Stimulated activated CD4-positive, alpha-beta T cell treated with anti-CD3 and anti-CD28 coated beads, Interleukin-4, amount 100 ng/mL, for 4 hours (primary cell): Measurements from ENCODE around the gene ANKRD34A.
A peak's percentile ranks its signal among the peaks of the same experiment; 100 is the strongest.

Source experiments
- DNase-seq, 2 experiments: peaks; one replicate each; pipeline ENCODE4 v3.0.0-alpha.2; 2020

ANKRD34A gene

GRCh38 chr1:145964328-145965118 is at the start of gene ANKRD34A, which contains the start of gene POLR3GL:
ANKRD34A (minus strand) TSS chr1:145964575; CDS start chr1:145961759, 2,816 bp downstream.
POLR3GL (plus strand) TSS chr1:145964690; CDS start chr1:145974866, 10,176 bp downstream.
- DNase-seq: peak; percentile 85 to 90

GRCh38 chr1:146013559-146013922 is 49.2 kb upstream of the ANKRD34A start:
- no peak for DNase-seq

- DNase-seq: peak in 1 of 2 experiments; percentile 51
Measured at GRCh38 chr1:146012703-146013558, 48.6 kb upstream of the ANKRD34A start.

- no peak for DNase-seq
Measured at GRCh38 chr1:146010126-146010738, 45.9 kb upstream of the ANKRD34A start.

- DNase-seq: no peak
Measured at GRCh38 chr1:146007489-146008133, 43.2 kb upstream of the ANKRD34A start.

GRCh38 chr1:146001709-146002108 is 37.3 kb upstream of the ANKRD34A start:
- no peak for DNase-seq

- no peak for DNase-seq
Measured at GRCh38 chr1:145999321-146000024, 35.1 kb upstream of the ANKRD34A start.

- no peak for DNase-seq
Measured at GRCh38 chr1:145997718-145998023, 33.3 kb upstream of the ANKRD34A start.

GRCh38 chr1:145997016-145997717 is 32.8 kb upstream of the ANKRD34A start:
- peak; percentile 43 to 50 for DNase-seq

- DNase-seq: peak; percentile 85 to 86
Measured at GRCh38 chr1:145996433-145997015, 32.1 kb upstream of the ANKRD34A start, which contains the start of gene TXNIP. TXNIP (minus strand) TSS chr1:145996579; CDS start chr1:145996266, 313 bp downstream.

- DNase-seq: no peak
Measured at GRCh38 chr1:145995964-145996432, 31.6 kb upstream of the ANKRD34A start.

GRCh38 chr1:145995148-145995881 is 30.9 kb upstream of the ANKRD34A start:
- DNase-seq: no peak

GRCh38 chr1:145994391-145995120 is 30.2 kb upstream of the ANKRD34A start:
- DNase-seq: no peak

GRCh38 chr1:145993618-145994390 is 29.4 kb upstream of the ANKRD34A start:
- DNase-seq: no peak

- no peak for DNase-seq
Measured at GRCh38 chr1:145992958-145993617, 28.7 kb upstream of the ANKRD34A start.

GRCh38 chr1:145992502-145992936 is 28.1 kb upstream of the ANKRD34A start:
- no peak for DNase-seq

- DNase-seq: no peak
Measured at GRCh38 chr1:145991735-145992412, 27.5 kb upstream of the ANKRD34A start.
